HPDE6-E6E7 (cell line): Measurements from ENCODE around the gene NWD2.

Source experiments
- DNase-seq: peaks from one replicate; pipeline ENCODE4 v3.0.0; 2011; ENCODE audit warnings: missing footprints; ENCODE audit errors: extremely low spot score

Gene NWD2

GRCh38 chr4:37440501-37440900 lies 196.0 kb downstream of the NWD2 start:
- no peak for DNase-seq

- peak; percentile 17 for DNase-seq
Observed at GRCh38 chr4:37441231-37442061, 196.9 kb downstream of the NWD2 start.

DNA sequence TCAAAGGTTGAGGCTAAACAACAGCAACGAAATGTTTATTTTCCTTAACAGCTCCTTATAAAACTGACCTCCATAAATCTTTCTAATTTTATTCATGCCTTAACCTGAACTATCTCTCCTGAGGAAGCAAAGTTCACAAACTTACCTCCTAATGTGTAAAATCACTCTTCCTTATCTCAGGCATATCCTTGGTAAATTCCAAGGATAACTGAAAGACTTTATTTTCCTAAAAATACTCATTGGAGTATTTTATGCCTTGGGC lies 197.4 kb downstream of the NWD2 start:
- DNase-seq: no peak

GRCh38 chr4:37443137-37443536 lies 198.6 kb downstream of the NWD2 start:
- DNase-seq: no peak

DNA sequence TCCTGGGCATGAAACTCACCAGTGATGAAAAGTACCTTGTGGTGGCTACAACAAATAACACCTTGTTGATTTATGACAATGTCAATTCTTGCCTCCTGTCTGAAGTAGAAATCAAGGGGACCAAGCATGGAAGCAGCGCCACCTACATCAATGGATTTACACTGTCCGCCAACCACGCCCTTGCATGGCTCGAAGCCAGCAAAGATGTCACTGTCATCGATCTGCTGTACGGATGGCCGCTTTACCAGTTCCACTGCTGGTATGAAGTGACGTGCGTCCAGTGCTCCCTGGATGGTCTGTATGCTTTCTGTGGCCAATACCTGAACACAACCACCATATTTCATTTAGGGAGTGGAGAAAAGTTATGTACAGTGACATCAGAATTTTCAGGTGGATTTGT lies 200.5 kb downstream of the NWD2 start:
- no peak for DNase-seq

DNA sequence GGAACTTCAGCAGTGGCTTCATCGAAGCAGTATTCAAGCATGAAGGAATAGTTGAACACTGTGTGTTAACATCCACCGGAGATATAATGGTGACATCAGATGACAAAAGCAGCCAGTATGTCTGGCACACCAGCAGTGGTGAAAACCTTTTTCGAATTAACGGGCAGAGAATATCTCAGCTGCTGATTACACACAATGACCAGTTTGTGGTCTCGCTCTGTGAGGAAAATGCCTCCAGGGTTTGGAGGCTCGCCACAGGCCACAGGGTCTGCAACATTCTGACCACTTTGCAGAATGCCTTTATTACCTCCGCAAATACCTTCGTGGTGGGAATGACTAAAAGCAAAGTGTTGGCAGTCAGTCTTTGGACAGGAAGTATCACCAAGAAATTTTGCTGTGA lies 201.5 kb downstream of the NWD2 start:
- no peak for DNase-seq

DNA sequence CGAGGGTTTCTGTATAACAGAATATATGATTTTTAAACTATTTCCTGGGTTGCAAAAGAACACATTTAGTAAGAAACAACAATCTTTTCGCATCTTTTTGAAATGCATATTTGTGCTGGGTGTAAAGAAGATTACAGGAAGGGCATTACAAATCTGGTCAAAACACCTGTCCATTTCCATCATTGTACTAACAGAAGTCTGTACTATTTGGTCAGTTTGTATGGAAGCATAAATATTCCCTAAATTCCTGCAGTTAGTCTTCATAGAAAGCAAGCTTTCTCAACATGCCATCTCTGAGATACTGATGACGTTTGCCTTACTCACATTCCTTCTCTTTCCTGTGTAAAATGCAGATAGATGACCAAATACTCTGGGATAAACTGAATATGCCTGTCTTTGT lies 203.3 kb downstream of the NWD2 start:
- DNase-seq: no peak

- DNase-seq: no peak
Observed at GRCh38 chr4:37450309-37450708, 205.8 kb downstream of the NWD2 start.

DNA sequence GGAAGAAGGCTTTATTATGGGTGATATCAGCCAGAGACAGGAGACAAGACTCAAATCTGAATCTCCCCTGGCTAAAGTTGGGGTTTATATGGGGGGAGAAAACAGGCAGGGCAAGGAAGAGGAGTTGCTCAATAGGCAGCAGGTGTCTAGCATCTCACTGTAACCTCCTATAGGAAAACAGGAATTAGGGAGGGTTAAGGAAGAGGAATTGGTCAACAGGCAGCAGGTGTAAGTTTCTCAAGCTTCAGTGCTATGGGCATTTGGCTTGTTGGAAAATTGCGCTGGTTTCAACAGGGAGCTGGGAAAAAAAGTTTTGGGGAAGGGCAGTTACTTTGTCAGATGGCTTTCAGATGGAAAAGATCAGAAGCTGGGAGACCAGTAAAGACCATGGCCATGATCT lies 206.4 kb downstream of the NWD2 start:
- DNase-seq: no peak

- no peak for DNase-seq
Observed at GRCh38 chr4:37451656-37452055, 207.1 kb downstream of the NWD2 start.

DNA sequence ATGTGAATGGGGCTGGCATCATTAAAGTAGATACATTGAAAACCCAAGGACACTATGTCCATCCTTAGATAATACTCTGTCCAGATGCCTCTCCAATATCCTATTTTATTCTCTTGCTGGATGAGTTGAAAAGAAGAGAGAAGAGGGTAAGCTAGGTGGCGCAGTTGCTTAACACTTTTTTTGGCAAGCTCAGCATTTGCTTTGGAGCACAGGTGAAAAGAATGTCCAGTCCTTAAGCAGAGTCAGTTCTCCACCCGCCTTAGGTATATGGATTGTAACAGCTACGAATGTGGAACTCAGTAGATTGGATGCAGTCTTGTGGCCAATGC lies 208.4 kb downstream of the NWD2 start:
- peak; percentile 69 for DNase-seq

DNA sequence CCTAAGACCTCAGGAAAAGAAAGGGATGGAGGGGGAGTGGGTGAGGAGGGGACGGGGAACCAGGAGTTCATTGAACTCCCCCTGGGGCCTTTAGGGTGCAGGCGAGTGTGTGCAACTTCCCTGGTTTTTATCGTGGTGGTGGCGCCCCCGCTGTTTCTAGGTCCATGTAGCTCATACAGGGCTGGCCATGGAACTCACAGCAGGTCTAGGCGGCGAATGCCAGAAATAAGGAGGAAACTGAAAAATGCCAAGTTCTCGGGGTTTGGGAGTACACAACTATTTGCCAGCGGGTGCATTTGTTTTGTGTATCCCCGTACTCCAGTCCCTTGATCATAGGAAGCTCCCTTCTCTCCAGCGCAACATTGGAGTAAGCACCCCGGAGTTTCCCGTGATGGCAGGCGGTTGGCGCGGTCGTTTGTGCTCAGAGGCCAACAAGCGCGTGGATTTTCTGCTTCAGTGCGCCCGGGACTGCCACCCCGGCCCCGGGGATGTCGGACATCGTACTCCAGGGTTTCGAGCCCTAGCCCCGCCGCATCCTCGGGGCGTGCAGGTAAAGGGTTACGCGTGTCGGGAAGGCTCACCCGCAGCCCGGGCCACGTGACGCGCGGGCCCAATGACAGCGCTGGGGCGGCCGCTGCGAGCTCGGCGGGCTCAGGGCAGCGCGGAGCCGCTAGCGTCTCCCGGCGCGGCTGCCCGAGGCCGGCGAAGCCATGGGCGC lies 208.9 kb downstream of the NWD2 start:
- DNase-seq: peak; percentile 51

DNA sequence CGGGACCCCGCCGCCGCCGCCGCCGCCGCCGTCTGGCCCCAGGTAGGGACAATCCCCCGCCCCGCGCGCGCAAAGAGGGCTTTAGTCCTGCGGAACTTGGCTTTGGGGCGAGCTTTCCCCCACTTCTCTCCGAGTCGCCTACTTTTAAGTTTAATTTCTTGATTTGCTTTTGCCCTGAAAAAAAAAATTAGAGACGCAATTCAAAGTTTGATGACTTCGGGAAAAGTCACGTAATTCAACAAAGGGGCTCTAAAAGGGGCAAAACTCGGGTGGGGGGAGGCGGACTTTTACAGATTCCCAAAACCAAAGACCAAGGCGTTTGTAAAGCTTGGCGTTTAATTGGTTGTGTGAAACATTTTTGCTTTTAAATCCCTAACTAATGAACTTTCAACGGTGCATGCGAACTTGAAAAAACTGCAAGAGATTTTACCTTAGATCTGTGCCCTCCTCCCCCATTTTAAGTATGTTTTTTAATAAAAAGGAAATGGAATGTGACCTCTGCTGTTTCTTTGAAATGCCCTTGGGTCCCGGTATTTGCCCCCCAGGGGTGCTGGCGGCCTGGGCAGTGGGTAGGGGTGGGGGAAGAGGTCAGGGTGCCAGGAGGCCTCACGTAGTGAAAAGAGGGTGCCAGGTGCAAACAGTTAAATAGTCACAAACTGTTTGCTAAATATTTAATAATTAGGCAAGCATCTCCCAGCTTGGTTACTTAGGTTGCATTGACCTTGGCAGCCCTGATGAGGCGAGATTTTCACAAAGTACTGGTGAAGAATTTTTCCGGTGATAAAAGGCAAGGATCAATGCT lies 209.7 kb downstream of the NWD2 start:
- DNase-seq: no peak

DNA sequence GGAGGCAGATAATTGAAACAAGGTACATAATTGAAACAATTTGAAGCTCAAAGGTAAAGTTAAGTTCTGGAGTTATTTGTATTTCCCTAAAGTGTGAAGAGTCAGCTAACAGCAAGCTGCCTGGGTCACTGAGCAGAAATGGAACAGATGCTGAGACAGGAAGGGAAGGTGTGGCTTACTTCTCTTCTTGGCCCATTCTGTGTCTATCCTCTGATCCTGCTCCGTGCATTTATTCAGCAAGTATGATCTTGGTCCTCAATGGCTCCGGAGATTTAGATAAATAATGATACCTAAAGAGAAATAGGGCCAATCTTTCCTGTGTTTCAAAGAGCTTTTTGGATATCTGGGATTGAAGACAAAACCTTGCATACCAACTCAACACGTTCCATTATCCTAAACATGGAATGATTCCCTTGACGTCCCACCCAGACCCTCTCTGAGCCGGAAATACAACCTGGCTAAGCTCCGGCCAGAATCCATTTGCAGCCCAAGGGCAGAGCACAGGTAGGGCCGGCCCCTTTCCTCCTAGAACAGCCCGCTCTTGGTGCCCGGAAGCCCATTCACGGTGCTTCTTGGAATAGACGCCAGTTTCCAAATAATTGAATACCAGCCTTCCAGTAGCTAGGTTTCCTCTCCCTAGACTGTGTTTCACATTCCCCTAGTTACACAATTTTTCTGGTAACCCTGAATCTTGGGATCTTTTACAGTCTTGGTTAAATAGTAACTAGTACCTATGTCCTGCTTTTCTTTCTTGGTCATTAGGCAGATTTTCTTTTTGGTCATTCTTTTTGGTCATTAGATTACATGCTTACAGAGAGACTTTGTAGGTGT lies 211.0 kb downstream of the NWD2 start:
- no peak for DNase-seq

GRCh38 chr4:37461801-37462200 lies 217.3 kb downstream of the NWD2 start:
- no peak for DNase-seq

DNA sequence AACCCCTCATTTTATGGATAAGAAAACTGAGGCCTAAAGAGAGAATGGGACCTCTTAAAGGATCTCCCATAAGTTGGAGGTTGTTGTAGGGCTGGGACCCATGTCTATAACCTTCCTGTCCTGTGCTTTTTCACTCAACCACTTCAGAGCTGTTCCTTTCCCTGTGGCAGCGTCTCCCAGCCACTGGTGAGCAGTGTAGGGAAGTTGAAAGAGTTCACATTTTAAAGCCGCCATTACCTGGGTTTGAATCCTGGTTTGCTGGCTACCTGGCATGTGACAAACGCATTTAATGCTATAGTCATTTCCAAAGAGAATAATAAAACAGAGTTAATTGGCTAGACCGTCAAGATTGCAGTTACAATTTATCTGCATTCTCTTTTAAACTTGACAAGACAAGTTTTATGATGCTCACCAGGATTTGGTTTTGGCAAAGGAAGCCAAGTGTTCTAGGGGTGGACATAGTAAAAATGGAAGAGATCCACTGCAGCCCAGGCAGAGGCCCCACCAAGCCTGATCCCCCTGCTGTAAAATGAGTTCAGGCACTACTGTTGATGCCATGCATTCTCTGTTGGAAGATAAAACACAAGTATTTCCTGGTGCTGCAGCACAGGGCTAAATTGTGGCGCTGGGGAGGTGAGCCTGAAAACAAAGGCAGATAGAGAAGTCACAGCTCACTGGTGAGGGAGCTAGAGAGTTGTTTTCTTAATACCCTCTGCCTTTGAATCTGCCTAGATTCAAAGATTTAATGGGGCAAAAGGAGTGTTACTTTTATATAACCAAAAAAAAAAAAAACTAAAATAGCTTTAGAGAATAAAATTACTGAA lies 218.7 kb downstream of the NWD2 start:
- no peak for DNase-seq

- no peak for DNase-seq
Observed at GRCh38 chr4:37464373-37465128, 220.0 kb downstream of the NWD2 start.

- DNase-seq: no peak
Observed at GRCh38 chr4:37465296-37465695, 220.8 kb downstream of the NWD2 start.

DNA sequence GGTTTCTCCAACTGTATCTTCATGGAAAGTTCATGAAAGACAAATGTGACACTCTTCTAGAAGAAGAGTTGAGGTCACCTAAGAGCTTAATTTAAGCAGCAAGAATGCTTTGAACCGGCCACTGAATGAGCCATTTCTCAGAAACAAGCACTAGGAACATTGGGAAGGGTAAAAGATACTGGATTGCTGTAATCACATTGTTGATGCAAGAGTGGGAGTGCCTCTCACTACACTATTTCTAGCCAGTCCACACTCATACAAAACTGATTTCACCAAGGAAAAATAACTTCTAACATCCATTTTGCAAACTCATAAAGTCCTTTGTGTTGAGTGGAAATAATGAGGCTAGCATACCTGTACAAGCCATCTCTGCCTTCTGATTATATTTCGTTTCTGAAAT lies 221.3 kb downstream of the NWD2 start:
- DNase-seq: no peak

- no peak for DNase-seq
Observed at GRCh38 chr4:37467223-37467622, 222.7 kb downstream of the NWD2 start.
